ENCODE measurements around the gene TNN.

TNN gene

DNA sequence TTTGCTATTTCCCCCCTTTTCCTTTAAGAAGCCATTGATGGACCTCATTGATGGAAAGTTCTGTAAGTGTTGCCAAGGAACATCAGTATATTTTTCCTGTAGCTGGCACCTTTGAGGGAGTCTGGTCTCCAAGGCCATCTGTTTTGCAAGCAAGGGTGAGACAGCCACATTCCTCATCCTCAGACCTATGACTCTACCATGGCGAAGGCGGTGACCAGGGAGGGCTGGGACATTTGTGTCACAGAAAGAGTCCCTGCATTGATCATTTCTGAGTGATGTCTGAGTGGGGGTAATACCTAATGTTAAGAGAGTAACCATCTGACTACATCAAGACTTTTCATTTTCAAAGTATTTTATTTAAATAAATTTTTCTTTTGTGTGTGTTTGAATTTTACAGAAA is 89.6 kb downstream of the TNN start:
- TF ChIP-seq GABPA (IDR thresholded peaks at IDR 0.05; ENCODE audit: low read depth) (no peak), SPI1 (IDR thresholded peaks at IDR 0.05; ENCODE audit: borderline replicate concordance, low read depth) (no peak), POLR2AphosphoS5 (IDR thresholded peaks at IDR 0.05; ENCODE audit: low read depth) (no peak), CTCF (IDR thresholded peaks at IDR 0.05; ENCODE audit: insufficient read depth, low read length) (no peak)
- TF ChIP-seq, protein P1, sequence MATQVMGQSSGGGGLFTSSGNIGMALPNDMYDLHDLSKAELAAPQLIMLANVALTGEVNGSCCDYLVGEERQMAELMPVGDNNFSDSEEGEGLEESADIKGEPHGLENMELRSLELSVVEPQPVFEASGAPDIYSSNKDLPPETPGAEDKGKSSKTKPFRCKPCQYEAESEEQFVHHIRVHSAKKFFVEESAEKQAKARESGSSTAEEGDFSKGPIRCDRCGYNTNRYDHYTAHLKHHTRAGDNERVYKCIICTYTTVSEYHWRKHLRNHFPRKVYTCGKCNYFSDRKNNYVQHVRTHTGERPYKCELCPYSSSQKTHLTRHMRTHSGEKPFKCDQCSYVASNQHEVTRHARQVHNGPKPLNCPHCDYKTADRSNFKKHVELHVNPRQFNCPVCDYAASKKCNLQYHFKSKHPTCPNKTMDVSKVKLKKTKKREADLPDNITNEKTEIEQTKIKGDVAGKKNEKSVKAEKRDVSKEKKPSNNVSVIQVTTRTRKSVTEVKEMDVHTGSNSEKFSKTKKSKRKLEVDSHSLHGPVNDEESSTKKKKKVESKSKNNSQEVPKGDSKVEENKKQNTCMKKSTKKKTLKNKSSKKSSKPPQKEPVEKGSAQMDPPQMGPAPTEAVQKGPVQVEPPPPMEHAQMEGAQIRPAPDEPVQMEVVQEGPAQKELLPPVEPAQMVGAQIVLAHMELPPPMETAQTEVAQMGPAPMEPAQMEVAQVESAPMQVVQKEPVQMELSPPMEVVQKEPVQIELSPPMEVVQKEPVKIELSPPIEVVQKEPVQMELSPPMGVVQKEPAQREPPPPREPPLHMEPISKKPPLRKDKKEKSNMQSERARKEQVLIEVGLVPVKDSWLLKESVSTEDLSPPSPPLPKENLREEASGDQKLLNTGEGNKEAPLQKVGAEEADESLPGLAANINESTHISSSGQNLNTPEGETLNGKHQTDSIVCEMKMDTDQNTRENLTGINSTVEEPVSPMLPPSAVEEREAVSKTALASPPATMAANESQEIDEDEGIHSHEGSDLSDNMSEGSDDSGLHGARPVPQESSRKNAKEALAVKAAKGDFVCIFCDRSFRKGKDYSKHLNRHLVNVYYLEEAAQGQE (IDR thresholded peaks at IDR 0.05; ENCODE audit: insufficient replicate concordance, low read depth), result no peak
- Histone ChIP-seq H3K27me3 (ENCODE audit: insufficient read depth, poor library complexity, severe bottlenecking) (peaks cover 2% of the 10 kb centered on the region), H3K27ac (replicated peaks) (no peak overlapping the region), H3K4me3 (replicated peaks; ENCODE audit: insufficient read depth, low read length) (no peak overlapping the region)
- DNase-seq (ENCODE audit: low read depth in 1 of 2, low spot score in 1 of 2), result no peak

DNA sequence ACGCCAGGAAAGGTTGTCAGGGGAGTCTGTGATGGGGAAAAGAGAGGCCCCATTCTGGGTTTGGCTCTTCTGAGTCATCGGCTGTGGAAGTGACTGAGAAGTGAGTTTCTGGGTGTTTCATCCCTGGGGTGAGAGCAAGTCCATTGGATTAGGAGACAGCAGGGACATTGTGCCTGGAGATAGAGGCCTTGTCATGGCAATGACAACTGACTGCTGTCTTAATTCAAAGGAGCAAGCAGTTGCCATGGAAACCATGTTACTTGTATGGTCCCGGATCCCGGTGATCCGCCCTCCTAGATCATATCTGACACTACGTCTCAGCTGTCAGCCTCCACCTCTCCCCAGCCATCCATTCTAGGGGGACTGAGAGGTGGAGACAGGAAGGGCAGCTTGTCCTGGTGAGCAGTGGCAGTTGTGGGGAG is 90.5 kb downstream of the TNN start:
- H3K4me3 ChIP-seq (replicated peaks; ENCODE audit: insufficient read depth, low read length), result no peak overlapping the region
- no peaks in the 10 kb centered on the region for H3K27me3 ChIP-seq (ENCODE audit: insufficient read depth, poor library complexity, severe bottlenecking)
- no peak for DNase-seq (ENCODE audit: low read depth in 1 of 2, low spot score in 1 of 2)
- no peak for TF ChIP-seq CTCF (IDR thresholded peaks at IDR 0.05; ENCODE audit: insufficient read depth, low read length)
- no peak for TF ChIP-seq POLR2AphosphoS5 (IDR thresholded peaks at IDR 0.05; ENCODE audit: low read depth)
- TF ChIP-seq GABPA (IDR thresholded peaks at IDR 0.05; ENCODE audit: low read depth), result no peak
- TF ChIP-seq, protein P1 (IDR thresholded peaks at IDR 0.05; ENCODE audit: insufficient replicate concordance, low read depth), result no peak
- no peak for TF ChIP-seq SPI1 (IDR thresholded peaks at IDR 0.05; ENCODE audit: borderline replicate concordance, low read depth)
- no peak overlapping the region for H3K27ac ChIP-seq (replicated peaks)

DNA sequence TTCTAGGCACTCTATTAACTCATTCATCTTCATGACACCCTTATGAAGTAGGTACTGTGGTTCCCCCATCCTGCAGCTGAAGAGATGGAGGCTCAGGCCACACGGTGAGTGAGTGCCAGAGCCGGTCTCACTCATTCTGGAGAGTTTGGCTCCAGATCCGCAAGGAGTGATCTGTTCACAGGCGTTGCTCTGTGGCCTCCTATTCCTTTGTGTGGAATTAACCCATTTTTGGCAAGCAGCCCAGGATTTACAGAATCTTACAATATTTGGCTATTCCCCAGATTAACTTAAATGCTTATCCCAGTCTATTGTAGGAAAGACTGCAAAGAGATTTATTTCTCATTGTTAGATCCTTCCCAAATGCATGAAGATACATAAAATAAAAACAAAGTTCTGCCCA is 95.3 kb downstream of the TNN start:
- no peak overlapping the region for H3K27ac ChIP-seq (replicated peaks)
- no peak for DNase-seq (ENCODE audit: low read depth in 1 of 2, low spot score in 1 of 2)
- TF ChIP-seq CTCF (IDR thresholded peaks at IDR 0.05; ENCODE audit: insufficient read depth, low read length), result no peak

GRCh38 chr1:175163702-175164101 is 96.1 kb downstream of the TNN start:
- Histone ChIP-seq H3K27ac (replicated peaks) (no peak overlapping the region), H3K27me3 (ENCODE audit: insufficient read depth, poor library complexity, severe bottlenecking) (no peaks in the 10 kb centered on the region), H3K4me3 (replicated peaks; ENCODE audit: insufficient read depth, low read length) (no peak overlapping the region)
- no peak for TF ChIP-seq GABPA (IDR thresholded peaks at IDR 0.05; ENCODE audit: low read depth)
- TF ChIP-seq CTCF (IDR thresholded peaks at IDR 0.05; ENCODE audit: insufficient read depth, low read length), result no peak
- no peak for DNase-seq (ENCODE audit: low read depth in 1 of 2, low spot score in 1 of 2)

More for the DNA sequence above, 95.3 kb downstream of the TNN start:
- H3K4me3 ChIP-seq (replicated peaks; ENCODE audit: insufficient read depth, low read length), result no peak overlapping the region
- no peaks in the 10 kb centered on the region for H3K27me3 ChIP-seq (ENCODE audit: insufficient read depth, poor library complexity, severe bottlenecking)

Measured in HL-60 (cell line).